ENCODE measurements around the gene OPCML. TPM values are rescaled to one million over a fixed set of nuclear protein-coding genes. Genes with fewer than 3 reads are reported as not detected.

The OPCML gene
- total and polyA plus RNA-seq, 2 experiments from 2014 or later = 1.2 to 4.4 TPM

- DNase-seq (ENCODE audit: low spot score) (no peak), ATAC-seq (no peak)
- H2AFZ ChIP-seq = no peak overlapping the region
- H3K4me2 ChIP-seq = no peak overlapping the region
- H4K20me1 ChIP-seq (replicated peaks; ENCODE audit: insufficient read depth) = no peaks in the 10 kb centered on the region
- peaks cover 3% of the 10 kb centered on the region; the same call in 1 of the 3 replicates for H3K4me1 Mint-ChIP-seq
- H3K4me3 ChIP-seq = no peak overlapping the region
- H3K27me3 Mint-ChIP-seq (ENCODE audit: insufficient read depth, low read depth, poor library complexity) = no peaks in the 10 kb centered on the region
- H3K27ac Mint-ChIP-seq = no peak overlapping the region
- no peak overlapping the region for H3K4me3 Mint-ChIP-seq
- no peaks in the 10 kb centered on the region for H3K27me3 ChIP-seq (ENCODE audit: insufficient read depth)
- TF ChIP-seq ETS1 (IDR thresholded peaks at IDR 0.05) (no peak), EZH2phosphoT487 (IDR thresholded peaks at IDR 0.05; ENCODE audit: unreplicated experiment) (no peak), JUNB (IDR thresholded peaks at IDR 0.05; ENCODE audit: unreplicated experiment) (no peak), STAT1 (IDR thresholded peaks at IDR 0.05; ENCODE audit: unreplicated experiment) (no peak), CREB1 (CRISPR knock-in tag; IDR thresholded peaks at IDR 0.05; ENCODE audit: low read depth) (no peak), ZNF462 (CRISPR knock-in tag; IDR thresholded peaks at IDR 0.05) (no peak), NANOG (IDR thresholded peaks at IDR 0.05; ENCODE audit: borderline replicate concordance) (no peak), REST (IDR thresholded peaks at IDR 0.05; ENCODE audit: unreplicated experiment) (no peak), ZNF331 (CRISPR knock-in tag; IDR thresholded peaks at IDR 0.05; ENCODE audit: low read depth) (no peak), EZH2 (IDR thresholded peaks at IDR 0.05; ENCODE audit: low read depth, unreplicated experiment) (no peak), ZNF114 (CRISPR knock-in tag; IDR thresholded peaks at IDR 0.05) (no peak), CTCF (conservative IDR thresholded peaks at IDR 0.05; ENCODE audit: low read depth in 2 of 2) (no peak), POLR2AphosphoS5 (IDR thresholded peaks at IDR 0.05; ENCODE audit: low read depth) (no peak)
- H3K36me3 Mint-ChIP-seq (ENCODE audit: low read depth) = no peaks in the 10 kb centered on the region
- no peak overlapping the region for H3K27ac ChIP-seq (ENCODE audit: low read depth)
- no peaks in the 10 kb centered on the region for H3K79me2 ChIP-seq (replicated peaks; ENCODE audit: insufficient read depth)
- no peaks in the 10 kb centered on the region; the same call in 2 of the 3 replicates for H3K9me3 Mint-ChIP-seq
- H3K9me2 ChIP-seq (ENCODE audit: insufficient read depth) = 0 out of 2 replicates have a peak, but pooled peaks cover 6% of the 10 kb centered on the region
- no peaks in the 10 kb centered on the region for H3F3A ChIP-seq (replicated peaks; ENCODE audit: low read depth)
- no peaks in the 10 kb centered on the region for H3K36me3 ChIP-seq (ENCODE audit: insufficient read depth)
- H3K4me1 ChIP-seq (ENCODE audit: insufficient read depth) = peaks cover 4% of the 10 kb centered on the region; the same call in 1 of the 2 replicates
Measured at GRCh38 chr11:133254601-133255000, 277.7 kb downstream of the OPCML start.

Measured in GM23338 (cell line).